ENCODE results near the gene AKAP10. TPM values are rescaled to one million over a fixed set of nuclear protein-coding genes. Genes with fewer than 3 reads are reported as not detected.

Gene AKAP10
- total and polyA plus RNA-seq, 2 donors (not counting 1 experiment from before 2014, with no cell fraction given): 20.6 to 71.2 TPM

DNA sequence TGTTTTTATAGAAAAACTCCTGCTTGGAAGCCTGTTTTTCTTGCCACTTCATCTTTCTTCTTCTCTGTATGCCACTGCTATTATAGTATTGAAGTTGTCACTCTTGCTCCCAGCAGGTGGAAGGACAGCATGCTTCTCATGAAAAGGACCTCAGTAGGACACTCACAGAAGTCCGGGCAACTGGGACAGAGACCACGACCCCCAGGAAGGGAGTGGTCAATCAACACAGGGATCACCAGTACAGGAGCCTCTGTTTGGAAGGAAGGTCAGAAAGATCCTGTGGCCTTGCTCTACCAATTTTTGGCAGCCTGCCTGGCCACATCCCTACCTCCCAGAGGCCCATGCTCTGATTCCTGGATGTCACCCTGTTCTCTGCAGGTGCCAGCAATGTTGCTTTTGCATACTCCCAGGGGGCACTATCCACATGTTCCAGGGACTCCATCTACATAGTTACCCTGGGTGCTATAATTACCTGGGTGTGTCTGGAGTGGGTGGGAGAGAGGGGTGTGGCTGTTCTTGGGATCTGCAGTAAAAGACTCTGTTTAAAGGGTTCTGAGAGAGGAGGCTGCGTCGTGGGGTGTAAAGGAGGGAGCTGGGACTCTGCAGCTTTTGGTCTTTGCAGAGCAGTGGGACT lies 13.7 kb upstream of the AKAP10 start:
- intact Hi-C loops (cut with micrococcal nuclease): loop anchor here (10.0 kb wide), 1 partner anchor 853 kb away; no protein-coding TSS in a partner anchor
- no peak overlapping the region for H3K9ac ChIP-seq (ENCODE audit: low read length)
- H2AFZ ChIP-seq (ENCODE audit: insufficient read depth, low read depth, low read length, poor library complexity, severe bottlenecking): no peak overlapping the region
- H3K9me3 ChIP-seq (ENCODE audit: control extremely low read depth in 1 of 3, control insufficient read depth in 2 of 3, insufficient read depth in 1 of 3, low read length in 2 of 3): no peaks in the 10 kb centered on the region
- H3K27me3 ChIP-seq (replicated peaks in 1 of 4; ENCODE audit: control extremely low read depth in 1 of 4, control insufficient read depth in 3 of 4, insufficient read depth in 4 of 4, low read length in 3 of 4): peaks cover 0 to 4% (median 1%) of the 10 kb centered on the region in 4 experiments
- H3K27me3 Mint-ChIP-seq: peaks cover 21% of the 10 kb centered on the region
- no peak overlapping the region for H3K27ac ChIP-seq (ENCODE audit: low read length in 2 of 2)
- H3K9me3 Mint-ChIP-seq (ENCODE audit: insufficient read depth): no peaks in the 10 kb centered on the region
- ChIA-PET CTCF (interaction anchor here (1.0 to 3.8 kb wide), 4 partner anchors 18 to 130 kb away, joined by 3 to 39 read pairs (median 19); partner anchors contain the start of gene SPECC1), POLR2A (no interaction called here)
- H3K79me2 ChIP-seq (ENCODE audit: control insufficient read depth, insufficient read depth, low read length): no peaks in the 10 kb centered on the region
- 41% methylated on average over 4 of the region's 4 CpGs for WGBS (ENCODE audit: insufficient coverage)
- H3K4me3 Mint-ChIP-seq: no peak overlapping the region
- peaks cover 4% of the 10 kb centered on the region for H3K4me1 Mint-ChIP-seq
- ATAC-seq (ENCODE audit: low read depth): no peak
- peaks cover 3% of the 10 kb centered on the region in 2 donors for H3K4me1 ChIP-seq (ENCODE audit: control insufficient read depth in 2 of 2, insufficient read depth in 2 of 2, low read length in 2 of 2)
- H3K36me3 ChIP-seq (replicated peaks in 1 of 2; ENCODE audit: control extremely low read depth in 1 of 2, control insufficient read depth in 1 of 2, extremely low read depth in 1 of 2, insufficient read depth in 2 of 2, low read length in 1 of 2): no peaks in the 10 kb centered on the region
- TF ChIP-seq CTCF (IDR thresholded peaks at IDR 0.05) (no peak), EZH2 (IDR thresholded peaks at IDR 0.05; ENCODE audit: borderline replicate concordance, insufficient read depth, low read depth, low read length, poor library complexity, severe bottlenecking) (no peak)
- H3K27ac Mint-ChIP-seq: no peak overlapping the region
- H3K4me2 ChIP-seq (replicated peaks; ENCODE audit: low read depth, low read length, poor library complexity, severe bottlenecking): no peak overlapping the region
- no peak overlapping the region for H3K4me3 ChIP-seq (ENCODE audit: control extremely low read depth in 1 of 5, extremely low read depth in 1 of 5, insufficient read depth in 1 of 5, low read depth in 2 of 5, low read length in 4 of 5)
- no peaks in the 10 kb centered on the region for H4K20me1 ChIP-seq (ENCODE audit: control insufficient read depth, insufficient read depth, low read length, poor library complexity, severe bottlenecking)
- DNase-seq: no peak

GRCh38 chr17:19987897-19988296 lies 10.3 kb upstream of the AKAP10 start:
- no CpG with 5 or more reads among the region's 1 CpG for WGBS (ENCODE audit: insufficient coverage)
- ATAC-seq (ENCODE audit: low read depth) (no peak), DNase-seq (no peak)
- no peak overlapping the region for H3K4me3 ChIP-seq (ENCODE audit: control extremely low read depth in 1 of 5, extremely low read depth in 1 of 5, insufficient read depth in 1 of 5, low read depth in 2 of 5, low read length in 4 of 5)
- Mint-ChIP-seq H3K9me3 (ENCODE audit: insufficient read depth) (no peaks in the 10 kb centered on the region), H3K27me3 (peaks cover 21% of the 10 kb centered on the region), H3K27ac (no peak overlapping the region), H3K4me3 (no peak overlapping the region), H3K4me1 (peaks cover 1% of the 10 kb centered on the region)
- TF ChIP-seq CTCF (IDR thresholded peaks at IDR 0.05) (no peak), EZH2 (IDR thresholded peaks at IDR 0.05; ENCODE audit: borderline replicate concordance, insufficient read depth, low read depth, low read length, poor library complexity, severe bottlenecking) (no peak)
- no peak overlapping the region for H3K4me2 ChIP-seq (replicated peaks; ENCODE audit: low read depth, low read length, poor library complexity, severe bottlenecking)
- ChIA-PET POLR2A (interaction anchor here (0.6 kb wide), 1 partner anchor 9 kb away, joined by 5 read pairs; no protein-coding TSS in a partner anchor), CTCF (interaction anchor here (1.4 kb wide), 1 partner anchor 117 kb away, joined by 5 read pairs; no protein-coding TSS in a partner anchor)
- no peaks in the 10 kb centered on the region for H4K20me1 ChIP-seq (ENCODE audit: control insufficient read depth, insufficient read depth, low read length, poor library complexity, severe bottlenecking)
- peaks cover 0 to 4% (median 1%) of the 10 kb centered on the region in 4 experiments for H3K27me3 ChIP-seq (replicated peaks in 1 of 4; ENCODE audit: control extremely low read depth in 1 of 4, control insufficient read depth in 3 of 4, insufficient read depth in 4 of 4, low read length in 3 of 4)
- intact Hi-C loops (cut with micrococcal nuclease): no loop called here
- H3K9me3 ChIP-seq (ENCODE audit: control extremely low read depth in 1 of 3, control insufficient read depth in 2 of 3, insufficient read depth in 1 of 3, low read length in 2 of 3): no peaks in the 10 kb centered on the region
- H3K27ac ChIP-seq (ENCODE audit: low read length in 2 of 2): no peak overlapping the region
- no peak overlapping the region for H3K9ac ChIP-seq (ENCODE audit: low read length)
- no peak overlapping the region for H2AFZ ChIP-seq (ENCODE audit: insufficient read depth, low read depth, low read length, poor library complexity, severe bottlenecking)
- H3K36me3 ChIP-seq (replicated peaks in 1 of 2; ENCODE audit: control extremely low read depth in 1 of 2, control insufficient read depth in 1 of 2, extremely low read depth in 1 of 2, insufficient read depth in 2 of 2, low read length in 1 of 2): no peaks in the 10 kb centered on the region
- peaks cover 2% of the 10 kb centered on the region in 2 donors for H3K4me1 ChIP-seq (ENCODE audit: control insufficient read depth in 2 of 2, insufficient read depth in 2 of 2, low read length in 2 of 2)
- H3K79me2 ChIP-seq (ENCODE audit: control insufficient read depth, insufficient read depth, low read length): no peaks in the 10 kb centered on the region

Data from B cell (primary cell).